ENCODE results near the gene RSPRY1.

The RSPRY1 gene

GRCh38 chr16:57152096-57153093 lies 33.7 kb upstream of the RSPRY1 start:
- DNase-seq: peak; percentile 29

- DNase-seq: no peak
Observed at GRCh38 chr16:57153841-57154240, 32.3 kb upstream of the RSPRY1 start.

- DNase-seq: no peak
Observed at GRCh38 chr16:57155702-57156350, 30.3 kb upstream of the RSPRY1 start.

- DNase-seq: no peak
Observed at GRCh38 chr16:57156351-57156703, 29.8 kb upstream of the RSPRY1 start.

- no peak for DNase-seq
Observed at GRCh38 chr16:57157533-57157932, 28.6 kb upstream of the RSPRY1 start.

GRCh38 chr16:57159447-57159846 lies 26.7 kb upstream of the RSPRY1 start:
- DNase-seq: no peak

GRCh38 chr16:57163842-57164241 lies 22.3 kb upstream of the RSPRY1 start:
- no peak for DNase-seq

GRCh38 chr16:57165483-57165882 lies 20.6 kb upstream of the RSPRY1 start:
- no peak for DNase-seq

GRCh38 chr16:57165938-57166337 lies 20.2 kb upstream of the RSPRY1 start:
- no peak for DNase-seq

GRCh38 chr16:57166451-57166850 lies 19.7 kb upstream of the RSPRY1 start:
- DNase-seq: peak; percentile 55

- DNase-seq: peak; percentile 95
Observed at GRCh38 chr16:57166951-57167350, 19.2 kb upstream of the RSPRY1 start.

- DNase-seq: no peak
Observed at GRCh38 chr16:57167538-57167937, 18.6 kb upstream of the RSPRY1 start.

- peak; percentile 79 for DNase-seq
Observed at GRCh38 chr16:57167953-57168352, 18.2 kb upstream of the RSPRY1 start.

- DNase-seq: no peak
Observed at GRCh38 chr16:57169327-57169726, 16.8 kb upstream of the RSPRY1 start.

GRCh38 chr16:57172721-57173290 lies 13.3 kb upstream of the RSPRY1 start:
- DNase-seq: no peak

GRCh38 chr16:57175896-57176295 lies 10.2 kb upstream of the RSPRY1 start:
- DNase-seq: no peak

- DNase-seq: no peak
Observed at GRCh38 chr16:57178196-57178595, 7.9 kb upstream of the RSPRY1 start.

GRCh38 chr16:57178793-57179212 lies 7.3 kb upstream of the RSPRY1 start:
- DNase-seq: no peak

GRCh38 chr16:57179215-57179828 lies 6.8 kb upstream of the RSPRY1 start:
- no peak for DNase-seq

- DNase-seq: no peak
Observed at GRCh38 chr16:57184113-57184512, 2.0 kb upstream of the RSPRY1 start.

GRCh38 chr16:57184887-57185445 lies 1.2 kb upstream of the RSPRY1 start:
- DNase-seq: no peak

GRCh38 chr16:57185446-57185944 lies 634 bp upstream of the RSPRY1 start:
- peak; percentile 20 for DNase-seq

Data from inflammatory macrophage treated with lipopolysaccharide for 4 hours (primary cell).